Ishikawa (cell line): ENCODE results near the gene CLDN6.

Experiments used
- CEBPB ChIP-seq: IDR thresholded peaks from 2 replicates; pipeline ENCODE4 v1.6.1; 2012
- EP300 ChIP-seq: IDR thresholded peaks from 2 replicates; pipeline ENCODE4 v1.6.1; 2012; ENCODE audit warnings: borderline replicate concordance
- RAD21 ChIP-seq: IDR thresholded peaks from 2 replicates; pipeline ENCODE4 v1.6.1; 2012; ENCODE audit warnings: low read depth
- REST ChIP-seq: IDR thresholded peaks from 2 replicates; pipeline ENCODE4 v1.6.1; 2012; ENCODE audit warnings: low read depth, mild to moderate bottlenecking
- USF1 ChIP-seq: IDR thresholded peaks from 2 replicates; pipeline ENCODE4 v1.6.1; 2012

GRCh38 chr16:2967721-2968161 is 50.2 kb downstream of the CLDN6 start:
- TF ChIP-seq USF1 (no peak), CEBPB (no peak), EP300 (no peak), REST (no peak), RAD21 (no peak)
